A549 (cell line): ENCODE results near the gene GBP7. TPM values are rescaled to one million over a fixed set of nuclear protein-coding genes. Genes with fewer than 3 reads are reported as not detected.

Experiments used
- ATAC-seq, 2 experiments: fragments of 200-7000 bp in 1 of 2; fragments of >200 bp in 1 of 2; cut with Nextera tagmentation in 1 of 2; cut with Tn5 transposase in 1 of 2; 3 replicates each; pipeline versions ENCODE4 v1.8.0 to v1.9.1; 2018 to 2020; ENCODE audit warnings: mild to moderate bottlenecking in 1 of 2, moderate library complexity in 1 of 2
- CTCF ChIA-PET: fragments of 300-600 bp; sonication (Branson Sonifier 250); formaldehyde crosslinking; extraction: SDS; loops from one replicate; lab custom pipeline; 2021; ENCODE audit warnings: antibody characterized with exemption, inconsistent platforms; lab: Yijun Ruan, JAX
- POLR2A ChIA-PET: fragments of 350-600 bp; formaldehyde crosslinking; extraction: SDS; loops from one replicate; lab custom pipeline; 2021; ENCODE audit warnings: antibody characterized with exemption, inconsistent platforms; lab: Yijun Ruan, JAX
- DNase-seq, 2 experiments: peaks; one replicate each; pipeline versions ENCODE4 v3.0.0 to v3.0.0-alpha.2; 2011 to 2016; ENCODE audit warnings: low read depth in 1 of 2, low spot score in 1 of 2
- FAIRE-seq: peaks from 2 replicates; lab custom pipeline; 2011; peaks lifted over from hg19 to GRCh38; lab: Jason Lieb, UNC
- H3K27ac ChIP-seq, 2 experiments: fragments of >200 bp; sonication (Bioruptor Twin); formaldehyde crosslinking; 3 replicates each; pipeline ENCODE4 v1.5.1; 2016 to 2017
- H3K4me1 ChIP-seq: fragments of >200 bp; sonication (Bioruptor Twin); formaldehyde crosslinking; 3 replicates; pipeline ENCODE4 v1.6.1; 2016
- H3K4me2 ChIP-seq: fragments of >200 bp; sonication (Bioruptor Twin); formaldehyde crosslinking; 3 replicates; pipeline ENCODE4 v1.6.1; 2016
- H3K4me3 ChIP-seq: fragments of >200 bp; sonication (Bioruptor Twin); formaldehyde crosslinking; 3 replicates; pipeline ENCODE4 v1.5.1; 2016
- H3K9me3 ChIP-seq: fragments of >200 bp; sonication (Bioruptor Twin); formaldehyde crosslinking; 3 replicates; pipeline ENCODE4 v1.6.1; 2016
- BHLHE40 ChIP-seq: IDR thresholded peaks from 2 replicates; pipeline ENCODE4 v1.6.1; 2012; ENCODE audit warnings: low read depth, low read length, inconsistent platforms
- CBX2 ChIP-seq: fragments of 200-600 bp; sonication (generic); IDR thresholded peaks from 2 replicates; pipeline ENCODE4 v1.6.1; 2016; ENCODE audit warnings: low read depth, mild to moderate bottlenecking, borderline replicate concordance
- CHD4 ChIP-seq: fragments of 200-600 bp; sonication (generic); IDR thresholded peaks from 2 replicates; pipeline ENCODE4 v1.6.1; 2016; ENCODE audit warnings: antibody characterized with exemption, mild to moderate bottlenecking, borderline replicate concordance
- E2F6 ChIP-seq: IDR thresholded peaks from 2 replicates; pipeline ENCODE4 v1.6.1; 2012; ENCODE audit warnings: low read depth, borderline replicate concordance
- EHF ChIP-seq: fragments of 250-450 bp; sonication (Bioruptor Pico); IDR thresholded peaks from 2 replicates; pipeline ENCODE4 v1.5.0; 2020; ENCODE audit warnings: mild to moderate bottlenecking
- ELK1 ChIP-seq: fragments of 150-350 bp; IDR thresholded peaks from 2 replicates; pipeline ENCODE4 v1.6.1; 2014; ENCODE audit warnings: low read depth, mild to moderate bottlenecking, low read length
- FOSB ChIP-seq: fragments of 250-450 bp; sonication (Bioruptor Pico); IDR thresholded peaks from 2 replicates; pipeline ENCODE4 v1.5.0; 2020; ENCODE audit warnings: mild to moderate bottlenecking, moderate library complexity
- FOSL2 ChIP-seq, 2 experiments: fragments of 450-650 bp in 1 of 2; fragments of >200 bp in 1 of 2; sonication (Bioruptor Twin) in 1 of 2; formaldehyde crosslinking; IDR thresholded peaks; 2 replicates each; pipeline versions ENCODE4 v1.5.0 to v1.6.1; 2016 to 2020; ENCODE audit warnings: mild to moderate bottlenecking in 1 of 2, moderate library complexity in 1 of 2
- GATA3 ChIP-seq: IDR thresholded peaks from 2 replicates; pipeline ENCODE4 v1.6.1; 2012; ENCODE audit warnings: borderline replicate concordance
- HMGXB4 ChIP-seq: fragments of 250-450 bp; sonication (Bioruptor Pico); IDR thresholded peaks from 2 replicates; pipeline ENCODE4 v1.5.0; 2021; ENCODE audit warnings: mild to moderate bottlenecking, moderate library complexity, borderline replicate concordance
- HOXA7 ChIP-seq: fragments of 250-450 bp; sonication (Bioruptor Pico); IDR thresholded peaks from 2 replicates; pipeline ENCODE4 v1.5.0; 2020; ENCODE audit warnings: mild to moderate bottlenecking, moderate library complexity
- KDM5A ChIP-seq: fragments of 200-600 bp; sonication (generic); IDR thresholded peaks from 2 replicates; pipeline ENCODE4 v1.6.1; 2016; ENCODE audit warnings: antibody characterized with exemption, mild to moderate bottlenecking
- MYC ChIP-seq: IDR thresholded peaks from 2 replicates; pipeline ENCODE4 v1.6.1; 2012; ENCODE audit warnings: mild to moderate bottlenecking, inconsistent platforms, low read length, improper control_type of control experiment, borderline replicate concordance
- NPAS2 ChIP-seq: fragments of 250-450 bp; sonication (Bioruptor Pico); IDR thresholded peaks from 2 replicates; pipeline ENCODE4 v1.8.0; 2022; ENCODE audit warnings: mild to moderate bottlenecking, moderate library complexity, borderline replicate concordance
- NR3C1 ChIP-seq: fragments of >200 bp; sonication (Bioruptor Twin); formaldehyde crosslinking; IDR thresholded peaks from 3 replicates; pipeline ENCODE4 v1.6.1; 2017
- POLR2AphosphoS2 ChIP-seq: conservative IDR thresholded peaks from 2 replicates; pipeline ENCODE4 v1.6.1; 2012; ENCODE audit warnings: low read length, improper control_type of control experiment, inconsistent platforms
- RCOR1 ChIP-seq: fragments of 150-350 bp; IDR thresholded peaks from 2 replicates; pipeline ENCODE4 v1.6.1; 2014; ENCODE audit warnings: antibody characterized with exemption, low read length, low read depth
- TFCP2L1 ChIP-seq: fragments of 250-450 bp; sonication (Bioruptor Pico); IDR thresholded peaks from 2 replicates; pipeline ENCODE4 v1.5.0; 2021; ENCODE audit warnings: mild to moderate bottlenecking
- ZNF302 ChIP-seq: fragments of 250-450 bp; sonication (Bioruptor Pico); IDR thresholded peaks from 2 replicates; pipeline ENCODE4 v1.9.0; 2021; ENCODE audit warnings: inconsistent platforms, mild to moderate bottlenecking, moderate library complexity
- ZSCAN20 ChIP-seq: fragments of 250-450 bp; sonication (Bioruptor Pico); IDR thresholded peaks from 2 replicates; pipeline ENCODE4 v1.8.0; 2022; ENCODE audit warnings: mild to moderate bottlenecking, moderate library complexity
- WGBS: methylation state at CpG from one replicate; pipeline ENCODE4 v1.1.6; 2017; ENCODE audit errors: missing lambda C conversion rate; 5-methylcytosine and 5-hydroxymethylcytosine counted together
- polyA plus RNA-seq, 4 experiments: library from polyadenylated mRNA; depleted of rRNA in 3 of 4; stranded (reverse); fragments of >200 nt; fragmentation: RNase III in 1 of 4; extraction: RNeasy Plus Mini Kit Qiagen cat#74134 plus additional on column Dnase treatment in 1 of 4; gene quantifications; 2 replicates in 3 of 4; 3 replicates in 1 of 4; pipeline ENCODE4 v1.2.3, GENCODE V29; 2011 to 2017

Gene GBP7
- polyA plus RNA-seq, 2 of the 4 experiments (the other 2 are of a cell fraction), result not detected

DNA sequence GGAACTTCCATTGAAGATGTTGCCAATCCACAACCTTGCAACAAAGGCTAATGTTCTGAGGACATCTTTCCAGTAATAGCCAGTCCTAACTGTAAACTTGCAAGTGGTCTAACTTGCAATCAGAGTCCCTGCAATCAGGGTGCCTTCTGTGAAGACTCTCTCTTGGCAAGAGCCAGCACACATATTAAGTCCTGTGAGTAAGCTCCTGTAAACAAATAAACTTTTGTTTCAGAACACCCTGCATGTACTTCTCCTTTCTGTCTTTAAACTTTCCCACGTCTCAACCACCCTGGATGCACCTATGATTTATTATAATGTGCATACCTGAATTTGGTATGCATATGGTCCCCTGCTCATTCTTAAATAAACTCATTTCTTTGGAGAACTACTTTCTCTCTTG is 9.1 kb downstream of the GBP7 start:
- DNase-seq (no peak), ATAC-seq (no peak), FAIRE-seq (no peak)
- Histone ChIP-seq H3K27ac (no peak overlapping the region), H3K4me2 (no peak overlapping the region), H3K9me3 (no peaks in the 10 kb centered on the region), H3K4me3 (no peak overlapping the region), H3K4me1 (no peaks in the 10 kb centered on the region)
- ChIA-PET CTCF (no interaction called here), POLR2A (no interaction called here)
- no peak for TF ChIP-seq KDM5A
- TF ChIP-seq HMGXB4 (CRISPR knock-in tag), result no peak
- TF ChIP-seq TFCP2L1, result no peak
- no peak for TF ChIP-seq FOSL2 (IDR thresholded peaks at IDR 0.05)
- no peak for TF ChIP-seq FOSL2 (CRISPR knock-in tag; IDR thresholded peaks at IDR 0.05)
- TF ChIP-seq POLR2AphosphoS2, result no peak
- no peak for TF ChIP-seq MYC
- TF ChIP-seq BHLHE40, result no peak
- TF ChIP-seq RCOR1, result no peak
- no peak for TF ChIP-seq E2F6
- TF ChIP-seq ELK1, result no peak
- no peak for TF ChIP-seq EHF (CRISPR knock-in tag)
- no peak for TF ChIP-seq ZNF302 (CRISPR knock-in tag)
- TF ChIP-seq GATA3, result no peak
- WGBS, result 7% methylated on average over 1 of the region's 1 CpG

GRCh38 chr1:89165811-89166210 is 10.0 kb downstream of the GBP7 start:
- H3K4me3 ChIP-seq, result no peak overlapping the region
- DNase-seq, result no peak
- POLR2A ChIA-PET, result no interaction called here

DNA sequence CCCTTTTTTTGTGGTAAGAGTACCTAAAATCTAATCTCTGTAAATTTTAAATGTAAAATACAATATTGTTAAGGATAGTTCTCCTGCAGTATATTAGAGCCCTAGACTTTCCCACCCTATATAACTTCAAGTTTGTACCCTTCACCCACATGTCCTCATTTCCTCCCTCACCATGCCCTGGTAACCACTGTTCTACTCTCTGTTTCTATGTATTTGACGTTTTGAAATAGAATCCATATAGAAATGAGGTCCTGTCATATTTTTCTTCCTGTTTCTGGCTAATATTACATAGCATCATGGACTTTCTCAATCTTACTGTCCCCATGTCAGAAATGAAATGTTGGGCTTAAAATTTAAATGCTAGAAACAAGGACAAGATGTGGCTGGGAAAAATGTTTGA is 24.8 kb downstream of the GBP7 start:
- ChIA-PET POLR2A (no interaction called here), CTCF (no interaction called here)
- H3K4me2 ChIP-seq, result no peak overlapping the region
- no peaks in the 10 kb centered on the region for H3K4me1 ChIP-seq
- FAIRE-seq, result no peak
- H3K27ac ChIP-seq, result no peak overlapping the region
- 11% methylated on average over 1 of the region's 1 CpG for WGBS
- no peak overlapping the region for H3K4me3 ChIP-seq
- TF ChIP-seq CHD4 (no peak), FOSB (CRISPR knock-in tag) (no peak), CBX2 (no peak), ZNF302 (CRISPR knock-in tag) (no peak), NPAS2 (no peak)
- no peak for DNase-seq
- ATAC-seq, result no peak
- H3K9me3 ChIP-seq, result no peaks in the 10 kb centered on the region

More at GRCh38 chr1:89165811-89166210, 10.0 kb downstream of the GBP7 start:
- TF ChIP-seq ZSCAN20 (CRISPR knock-in tag) (no peak), NR3C1 (no peak), HOXA7 (CRISPR knock-in tag) (no peak)
- FAIRE-seq (no peak), ATAC-seq (no peak)
- Histone ChIP-seq H3K27ac (no peak overlapping the region), H3K9me3 (no peaks in the 10 kb centered on the region), H3K4me1 (no peaks in the 10 kb centered on the region), H3K4me2 (no peak overlapping the region)
- WGBS, result 50% methylated on average over 5 of the region's 5 CpGs
- CTCF ChIA-PET, result no interaction called here
